ENCODE data around the gene SUPT20HL1. TPM values are rescaled to one million over a fixed set of nuclear protein-coding genes. Genes with fewer than 3 reads are reported as not detected.
"Not testable (repeated sequence)": the region's sequence is repeated elsewhere in the genome, so short reads cannot be mapped to it uniquely, and the experiment has no call there.

SUPT20HL1 gene
- total and polyA plus RNA-seq, 10 of the 15 experiments (the other 5 are each of a cell fraction or from before 2014, with no cell fraction given): not detected

- TF ChIP-seq USF2 (IDR thresholded peaks at IDR 0.05; ENCODE audit: borderline replicate concordance, low read depth, low read length): no peak
- no peak for TF ChIP-seq SMAD1 (IDR thresholded peaks at IDR 0.05; ENCODE audit: low read depth, partially characterized antibody)
- TF ChIP-seq REST (IDR thresholded peaks at IDR 0.05; ENCODE audit: low read depth, low read length): no peak
- TF ChIP-seq, protein P1, sequence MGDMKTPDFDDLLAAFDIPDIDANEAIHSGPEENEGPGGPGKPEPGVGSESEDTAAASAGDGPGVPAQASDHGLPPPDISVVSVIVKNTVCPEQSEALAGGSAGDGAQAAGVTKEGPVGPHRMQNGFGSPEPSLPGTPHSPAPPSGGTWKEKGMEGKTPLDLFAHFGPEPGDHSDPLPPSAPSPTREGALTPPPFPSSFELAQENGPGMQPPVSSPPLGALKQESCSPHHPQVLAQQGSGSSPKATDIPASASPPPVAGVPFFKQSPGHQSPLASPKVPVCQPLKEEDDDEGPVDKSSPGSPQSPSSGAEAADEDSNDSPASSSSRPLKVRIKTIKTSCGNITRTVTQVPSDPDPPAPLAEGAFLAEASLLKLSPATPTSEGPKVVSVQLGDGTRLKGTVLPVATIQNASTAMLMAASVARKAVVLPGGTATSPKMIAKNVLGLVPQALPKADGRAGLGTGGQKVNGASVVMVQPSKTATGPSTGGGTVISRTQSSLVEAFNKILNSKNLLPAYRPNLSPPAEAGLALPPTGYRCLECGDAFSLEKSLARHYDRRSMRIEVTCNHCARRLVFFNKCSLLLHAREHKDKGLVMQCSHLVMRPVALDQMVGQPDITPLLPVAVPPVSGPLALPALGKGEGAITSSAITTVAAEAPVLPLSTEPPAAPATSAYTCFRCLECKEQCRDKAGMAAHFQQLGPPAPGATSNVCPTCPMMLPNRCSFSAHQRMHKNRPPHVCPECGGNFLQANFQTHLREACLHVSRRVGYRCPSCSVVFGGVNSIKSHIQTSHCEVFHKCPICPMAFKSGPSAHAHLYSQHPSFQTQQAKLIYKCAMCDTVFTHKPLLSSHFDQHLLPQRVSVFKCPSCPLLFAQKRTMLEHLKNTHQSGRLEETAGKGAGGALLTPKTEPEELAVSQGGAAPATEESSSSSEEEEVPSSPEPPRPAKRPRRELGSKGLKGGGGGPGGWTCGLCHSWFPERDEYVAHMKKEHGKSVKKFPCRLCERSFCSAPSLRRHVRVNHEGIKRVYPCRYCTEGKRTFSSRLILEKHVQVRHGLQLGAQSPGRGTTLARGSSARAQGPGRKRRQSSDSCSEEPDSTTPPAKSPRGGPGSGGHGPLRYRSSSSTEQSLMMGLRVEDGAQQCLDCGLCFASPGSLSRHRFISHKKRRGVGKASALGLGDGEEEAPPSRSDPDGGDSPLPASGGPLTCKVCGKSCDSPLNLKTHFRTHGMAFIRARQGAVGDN (IDR thresholded peaks at IDR 0.05): no peak
These were observed 3.3 kb upstream of the SUPT20HL1 start (continued) for GRCh38 chrX:24357106-24357505.

GRCh38 chrX:24362089-24362745 lies 1.8 kb downstream of the SUPT20HL1 start:
- POLR2A ChIA-PET: not testable (repeated sequence)

More at GRCh38 chrX:24362089-24362745, 1.8 kb downstream of the SUPT20HL1 start:
- H3K4me3 ChIP-seq; intact Hi-C loops (cut with micrococcal nuclease; ENCODE audit: unreplicated experiment); H3K9ac ChIP-seq (ENCODE audit: control insufficient read depth, insufficient read depth, low read length); H3K79me2 ChIP-seq (ENCODE audit: control insufficient read depth, insufficient read depth, low read length); H3K27ac ChIP-seq (ENCODE audit: control insufficient read depth, insufficient read depth); CTCF ChIA-PET; H3K4me2 ChIP-seq (ENCODE audit: control insufficient read depth, insufficient read depth); H2AFZ ChIP-seq (ENCODE audit: control insufficient read depth, low read depth, low read length); in situ Hi-C loops (cut with MboI); FAIRE-seq; H4K20me1 ChIP-seq (ENCODE audit: control insufficient read depth, insufficient read depth); H3K9me3 ChIP-seq (replicated peaks; ENCODE audit: control insufficient read depth, insufficient read depth, low read length); DNase-seq (ENCODE audit: low read depth, low spot score); RAD21 ChIA-PET (ENCODE audit: unreplicated experiment); SMC1A ChIA-PET (ENCODE audit: uncharacterized antibody, unreplicated experiment); H3K27me3 ChIP-seq (replicated peaks in 1 of 2; ENCODE audit: control insufficient read depth in 2 of 2, insufficient read depth in 2 of 2, low read length in 1 of 2); ATAC-seq; H3K4me1 ChIP-seq (ENCODE audit: control insufficient read depth, insufficient read depth, low read length); BruUV-seq (replicated peaks); H3K36me3 ChIP-seq (ENCODE audit: control insufficient read depth in 2 of 2, insufficient read depth in 2 of 2, low read length in 1 of 2): not testable (repeated sequence)
- 77% methylated on average over 35 of the region's 41 CpGs for WGBS (ENCODE audit: insufficient coverage, insufficient replicate concordance, low lambda C conversion rate, missing lambda C conversion rate)
